HUES48 (cell line): ENCODE results near the gene ACOX2.
"Not testable (repeated sequence)": the region's sequence is repeated elsewhere in the genome, so short reads cannot be mapped to it uniquely, and the experiment has no call there.

Experiments
- H3K27ac ChIP-seq: one replicate; pipeline ENCODE4 v1.7.0; 2013; ENCODE audit warnings: low read depth, low read length, inconsistent platforms
- H3K27me3 ChIP-seq: 2 replicates; pipeline ENCODE4 v1.6.1; 2013; ENCODE audit warnings: mild to moderate bottlenecking, low read length; ENCODE audit not compliant: control insufficient read depth, insufficient read depth
- H3K36me3 ChIP-seq: 2 replicates; pipeline ENCODE4 v1.6.1; 2013; ENCODE audit warnings: low read length; ENCODE audit not compliant: control insufficient read depth, insufficient read depth
- H3K4me1 ChIP-seq: 2 replicates; pipeline ENCODE4 v1.6.1; 2013; ENCODE audit warnings: mild to moderate bottlenecking, low read length; ENCODE audit not compliant: control insufficient read depth, insufficient read depth
- H3K4me3 ChIP-seq: 2 replicates; pipeline ENCODE4 v1.5.1; 2013; ENCODE audit warnings: mild to moderate bottlenecking, low read depth, low read length
- H3K9ac ChIP-seq: 2 replicates; pipeline ENCODE4 v1.6.1; 2013; ENCODE audit warnings: mild to moderate bottlenecking, low read depth, low read length, moderate library complexity
- H3K9me3 ChIP-seq: 2 replicates; pipeline ENCODE4 v1.6.1; 2013; ENCODE audit warnings: low read length; ENCODE audit not compliant: control insufficient read depth, insufficient read depth

Gene ACOX2

GRCh38 chr3:58532794-58533220 is 4.2 kb downstream of the ACOX2 start:
- Histone ChIP-seq H3K36me3 (no peaks in the 10 kb centered on the region), H3K9me3 (no peaks in the 10 kb centered on the region), H3K4me1 (no peaks in the 10 kb centered on the region; the same call in none of the 2 replicates), H3K9ac (no peak overlapping the region), H3K27me3 (no peaks in the 10 kb centered on the region), H3K27ac (no peak overlapping the region), H3K4me3 (no peak overlapping the region)

GRCh38 chr3:58531956-58532355 is 5.0 kb downstream of the ACOX2 start:
- H3K27ac ChIP-seq = no peak overlapping the region
- H3K4me3 ChIP-seq = no peak overlapping the region
- H3K27me3 ChIP-seq = no peaks in the 10 kb centered on the region
- no peaks in the 10 kb centered on the region for H3K36me3 ChIP-seq
- H3K9ac ChIP-seq = no peak overlapping the region
- H3K9me3 ChIP-seq = no peaks in the 10 kb centered on the region
- no peaks in the 10 kb centered on the region; the same call in none of the 2 replicates for H3K4me1 ChIP-seq

DNA sequence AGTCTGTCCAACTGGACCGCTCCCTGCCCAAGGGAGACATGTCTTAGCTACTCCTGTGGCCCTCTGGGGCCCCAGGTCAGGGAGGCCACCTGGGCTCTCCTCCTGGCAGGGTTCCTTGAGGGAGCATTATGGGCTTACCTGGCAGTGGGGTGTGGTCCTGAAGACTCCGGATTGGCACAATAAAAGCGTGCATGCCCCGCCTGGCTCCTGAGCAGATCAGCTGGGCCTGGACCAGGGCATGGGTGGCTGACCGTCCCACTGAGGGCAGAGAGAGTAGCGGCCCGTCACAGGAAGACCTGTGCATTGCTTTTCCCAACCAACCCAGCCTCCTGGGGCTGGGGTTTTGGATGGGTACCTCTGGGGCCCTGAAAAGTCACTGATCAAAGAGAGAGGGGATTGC is 5.4 kb downstream of the ACOX2 start:
- no peak overlapping the region for H3K4me3 ChIP-seq
- peaks cover under 1% of the 10 kb centered on the region for H3K4me1 ChIP-seq
- no peaks in the 10 kb centered on the region for H3K36me3 ChIP-seq
- no peaks in the 10 kb centered on the region for H3K9me3 ChIP-seq
- H3K27ac ChIP-seq = no peak overlapping the region
- no peaks in the 10 kb centered on the region for H3K27me3 ChIP-seq
- no peak overlapping the region for H3K9ac ChIP-seq

DNA sequence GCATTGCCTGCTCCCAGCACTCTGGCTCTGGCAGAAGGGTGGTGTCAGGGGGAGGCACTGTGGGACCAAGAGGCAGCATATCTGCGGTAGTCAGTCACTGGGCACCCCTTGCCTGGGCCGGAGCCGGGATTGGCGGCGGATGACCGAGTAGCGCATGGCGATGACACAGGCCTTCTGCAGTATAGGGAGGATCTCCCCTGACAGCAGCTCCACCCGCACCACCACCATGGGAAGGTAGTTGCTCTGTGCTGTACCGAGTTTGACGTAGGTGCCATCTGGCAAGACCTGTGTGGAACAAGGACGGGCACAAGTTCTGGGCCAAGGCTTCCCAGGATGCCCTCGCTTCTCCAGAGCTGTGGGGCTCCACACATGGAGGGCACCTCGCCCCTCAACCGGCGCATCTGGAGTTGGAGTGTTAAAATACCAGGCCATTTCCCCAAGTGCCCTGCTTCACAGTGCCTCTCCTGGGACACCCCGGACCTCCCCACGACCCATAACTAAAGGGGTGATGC is 6.6 kb downstream of the ACOX2 start:
- Histone ChIP-seq H3K4me3 (no peak overlapping the region), H3K27ac (no peak overlapping the region), H3K27me3 (no peaks in the 10 kb centered on the region), H3K36me3 (no peaks in the 10 kb centered on the region), H3K4me1 (peaks cover 4% of the 10 kb centered on the region), H3K9ac (no peak overlapping the region), H3K9me3 (no peaks in the 10 kb centered on the region)

DNA sequence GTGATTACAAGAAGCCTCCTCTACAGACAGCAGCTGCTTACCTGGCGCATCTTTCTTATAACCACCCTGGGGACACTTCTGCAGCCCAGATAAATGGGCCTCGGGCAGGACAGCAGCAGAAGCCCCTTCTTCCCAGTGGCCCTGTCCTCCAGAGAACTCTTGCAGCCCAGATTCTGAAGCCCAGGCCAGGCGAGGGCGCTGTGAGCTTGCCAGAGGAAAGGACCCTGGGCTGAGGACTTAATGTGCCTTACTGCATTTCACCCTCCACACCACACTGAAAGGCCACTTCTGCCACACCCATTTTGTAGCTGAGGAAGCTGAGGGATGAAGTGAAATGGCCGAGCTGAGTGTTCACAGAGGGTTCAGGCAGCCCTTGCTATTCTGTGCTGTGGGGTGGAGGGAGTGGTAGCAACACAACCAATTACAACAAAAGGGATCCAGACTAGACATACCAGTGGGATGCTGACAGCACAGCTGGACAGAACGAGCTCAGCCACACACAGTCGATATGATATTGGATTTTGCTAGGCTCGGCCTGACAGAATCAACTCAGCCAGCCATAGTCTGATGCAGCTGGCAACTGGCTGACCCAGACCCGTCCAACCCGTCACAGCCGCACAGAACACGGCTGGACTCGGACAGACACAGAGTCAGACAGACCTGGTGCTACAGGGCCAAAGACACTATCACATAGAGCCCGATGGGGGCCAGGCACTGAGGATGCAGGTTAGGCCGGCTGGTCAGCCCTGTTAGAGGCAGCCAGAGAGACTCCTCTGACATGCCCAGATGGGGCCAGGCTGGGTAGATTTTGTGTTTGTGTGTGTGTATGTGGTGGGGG is 7.3 kb downstream of the ACOX2 start:
- no peaks in the 10 kb centered on the region for H3K9me3 ChIP-seq
- no peak overlapping the region for H3K27ac ChIP-seq
- no peak overlapping the region for H3K4me3 ChIP-seq
- no peaks in the 10 kb centered on the region for H3K27me3 ChIP-seq
- no peaks in the 10 kb centered on the region for H3K36me3 ChIP-seq
- H3K4me1 ChIP-seq = peaks cover 4% of the 10 kb centered on the region
- no peak overlapping the region for H3K9ac ChIP-seq

GRCh38 chr3:58528629-58529028 is 8.4 kb downstream of the ACOX2 start:
- no peak overlapping the region for H3K4me3 ChIP-seq
- no peaks in the 10 kb centered on the region for H3K36me3 ChIP-seq
- no peak overlapping the region for H3K27ac ChIP-seq
- no peaks in the 10 kb centered on the region for H3K9me3 ChIP-seq
- H3K9ac ChIP-seq = no peak overlapping the region
- peaks cover 4% of the 10 kb centered on the region for H3K4me1 ChIP-seq
- H3K27me3 ChIP-seq = no peaks in the 10 kb centered on the region

GRCh38 chr3:58527440-58527839 is 9.6 kb downstream of the ACOX2 start:
- not testable (repeated sequence) for H3K27me3 ChIP-seq, H3K9me3 ChIP-seq, H3K36me3 ChIP-seq, H3K27ac ChIP-seq, H3K4me3 ChIP-seq, H3K9ac ChIP-seq
- H3K4me1 ChIP-seq = peaks cover 12% of the 10 kb centered on the region

GRCh38 chr3:58526515-58526957 is 10.5 kb downstream of the ACOX2 start:
- Histone ChIP-seq H3K9ac (no peak overlapping the region), H3K4me3 (no peak overlapping the region), H3K27me3 (no peaks in the 10 kb centered on the region), H3K9me3 (no peaks in the 10 kb centered on the region), H3K4me1 (peaks cover 20% of the 10 kb centered on the region), H3K36me3 (no peaks in the 10 kb centered on the region), H3K27ac (no peak overlapping the region)

DNA sequence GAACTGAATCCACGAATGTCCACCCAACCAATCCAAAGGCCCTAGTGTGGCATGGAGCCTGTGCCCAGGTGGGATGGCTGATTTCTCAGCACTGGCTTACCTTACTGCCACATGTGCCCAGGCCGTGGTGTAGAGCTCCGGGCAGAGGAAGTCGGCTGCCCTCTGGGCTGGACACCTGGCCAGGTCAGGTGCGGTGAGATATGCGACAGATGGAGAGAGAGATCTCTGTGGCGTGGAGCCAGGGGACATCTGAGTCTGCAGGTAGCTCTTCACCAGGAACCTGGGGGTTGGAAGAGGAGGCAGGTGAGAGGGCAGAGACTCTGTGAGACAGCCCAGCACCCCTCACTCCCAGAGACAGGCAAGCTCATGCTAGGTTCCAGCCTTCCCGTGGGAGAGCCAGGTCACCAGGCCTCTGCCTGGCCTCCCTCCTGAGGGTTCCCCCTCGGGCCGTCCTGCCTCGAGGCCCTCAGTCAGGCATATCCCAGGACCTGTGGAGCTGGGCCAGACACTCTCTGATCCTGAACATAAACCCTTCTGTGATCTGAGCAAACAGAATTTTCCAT is 12.6 kb downstream of the ACOX2 start:
- Histone ChIP-seq H3K4me1 (peaks cover 20% of the 10 kb centered on the region), H3K4me3 (no peak overlapping the region), H3K9me3 (no peaks in the 10 kb centered on the region), H3K27ac (no peak overlapping the region), H3K36me3 (no peaks in the 10 kb centered on the region), H3K9ac (no peak overlapping the region), H3K27me3 (no peaks in the 10 kb centered on the region)

DNA sequence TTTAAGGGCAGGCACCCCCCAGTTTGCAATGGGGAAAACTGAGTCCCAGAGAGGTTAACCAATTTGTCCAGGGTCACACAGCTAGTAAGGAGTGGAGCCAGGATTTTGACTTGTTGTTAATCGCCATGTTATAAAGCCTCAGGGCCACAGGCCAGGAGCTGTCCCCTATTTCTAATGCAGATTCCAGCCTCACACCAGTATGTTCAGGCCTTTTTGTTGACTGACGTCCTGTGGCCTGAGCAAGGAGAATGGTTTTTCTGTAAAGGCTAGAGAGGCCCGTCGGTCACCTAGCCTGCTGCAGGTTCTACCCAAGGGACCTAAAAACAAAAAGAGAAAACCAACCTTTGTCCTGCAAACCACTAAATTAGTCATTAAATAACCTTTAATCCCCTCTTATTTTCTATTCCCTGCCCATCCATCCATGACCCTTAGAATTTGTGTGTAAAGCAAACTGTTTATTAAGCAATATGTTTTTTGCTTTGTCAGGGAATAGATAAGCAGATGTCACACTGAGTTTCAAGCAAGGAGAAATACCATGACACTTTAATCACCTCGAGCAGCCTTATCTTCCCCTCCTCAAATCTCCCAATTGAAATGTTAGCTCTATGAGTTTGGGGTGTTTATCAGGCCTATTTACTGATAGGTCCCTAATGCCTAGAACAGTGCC is 14.1 kb downstream of the ACOX2 start:
- H3K4me1 ChIP-seq = peaks cover 20% of the 10 kb centered on the region
- H3K4me3 ChIP-seq = no peak overlapping the region
- peak overlapping the region; percentile 62 for H3K27ac ChIP-seq

More for the DNA sequence above, 14.1 kb downstream of the ACOX2 start:
- Histone ChIP-seq H3K9me3 (no peaks in the 10 kb centered on the region), H3K9ac (no peak overlapping the region), H3K36me3 (no peaks in the 10 kb centered on the region), H3K27me3 (no peaks in the 10 kb centered on the region)
